Activated CD4-positive, CD25-positive, alpha-beta regulatory T cell (primary cell): ENCODE measurements around the gene KRTAP9-6.
"Not testable (repeated sequence)": the region's sequence is repeated elsewhere in the genome, so short reads cannot be mapped to it uniquely, and the experiment has no call there.

Experiments
- DNase-seq, 4 experiments: peaks; one replicate each; lab custom pipeline; 2025; lab: John Stamatoyannopoulos, UW

Gene KRTAP9-6

DNA sequence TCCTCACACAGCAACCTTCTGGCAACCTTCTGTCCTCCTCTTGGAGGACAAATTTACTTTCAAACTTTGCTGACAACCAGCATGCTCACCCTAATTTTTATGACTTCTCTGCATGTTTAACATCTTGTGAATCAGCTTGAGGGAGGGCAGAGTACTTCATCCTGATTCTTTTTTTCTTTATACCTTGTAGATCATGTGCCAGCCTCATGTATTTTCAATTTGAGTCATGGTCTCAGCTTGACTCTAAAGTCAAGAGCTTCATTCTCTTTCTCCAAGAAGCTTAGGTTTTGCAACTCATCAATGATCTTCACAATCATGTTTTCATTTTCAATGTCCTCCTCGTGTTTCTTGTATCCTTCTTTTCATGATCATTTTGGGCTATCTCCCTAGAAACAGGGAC lies 6.7 kb downstream of the KRTAP9-6 start:
- no peak for DNase-seq

- not testable (repeated sequence) for DNase-seq
These were observed 10.5 kb downstream of the KRTAP9-6 start, which contains the start of gene KRTAP9-7 for GRCh38 chr17:41275648-41276190. KRTAP9-7 (plus strand) TSS chr17:41275698; CDS start chr17:41275698, 0 bp downstream.

DNA sequence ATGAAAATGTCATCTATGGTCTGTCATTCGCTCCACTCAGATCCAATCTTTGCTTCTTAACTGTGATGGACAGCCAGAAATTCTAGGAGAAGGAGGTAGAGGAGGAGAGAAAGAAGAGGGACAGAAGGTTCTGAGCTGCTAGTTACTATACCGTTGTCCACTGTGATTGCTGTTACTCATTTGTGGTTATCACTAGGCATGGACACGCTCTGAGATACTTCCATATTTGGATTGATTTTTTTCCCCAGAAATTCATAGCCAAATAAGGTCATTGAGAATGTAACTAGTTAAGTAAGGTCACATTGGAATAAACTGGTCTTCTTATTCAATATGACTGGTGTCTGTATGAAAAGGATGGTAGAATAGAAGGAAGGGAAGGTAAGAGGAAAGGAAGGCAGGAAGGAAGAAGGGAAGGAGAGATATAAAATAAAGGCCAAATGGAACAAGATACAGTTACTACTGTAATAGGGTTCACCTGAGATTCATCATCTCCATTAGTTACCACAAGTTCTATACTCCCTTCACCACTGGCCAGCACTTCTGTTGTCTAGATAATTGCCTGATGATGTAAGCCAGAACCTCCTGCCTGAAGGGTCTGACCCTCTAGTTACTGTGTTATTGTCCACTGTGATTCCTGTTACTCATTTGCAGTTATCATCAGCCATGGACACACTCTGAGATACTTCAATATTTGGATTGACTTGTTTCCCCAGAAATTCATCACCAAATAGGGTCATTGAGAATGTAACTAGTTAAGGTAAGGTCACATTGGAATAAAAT lies 13.2 kb downstream of the KRTAP9-6 start:
- no peak for DNase-seq

DNA sequence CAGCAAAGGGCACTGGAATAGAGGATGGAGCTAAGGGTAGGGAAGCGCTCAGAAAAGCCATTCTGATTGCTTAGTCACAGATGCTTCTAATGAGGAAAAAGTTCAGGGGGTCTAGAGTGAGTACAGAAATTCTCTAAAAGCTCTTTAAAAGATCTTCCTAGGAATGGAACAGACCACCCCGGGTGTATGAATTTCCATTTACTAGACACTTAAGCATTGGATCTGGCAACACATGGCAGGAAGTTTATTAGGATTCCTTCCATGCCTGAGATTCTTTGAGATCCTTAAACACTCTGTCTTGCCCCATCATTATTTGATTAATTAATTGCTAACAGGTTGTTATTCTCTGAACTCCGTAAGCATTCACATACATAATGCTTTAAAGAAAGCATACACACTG lies 18.9 kb downstream of the KRTAP9-6 start:
- DNase-seq: no peak

DNA sequence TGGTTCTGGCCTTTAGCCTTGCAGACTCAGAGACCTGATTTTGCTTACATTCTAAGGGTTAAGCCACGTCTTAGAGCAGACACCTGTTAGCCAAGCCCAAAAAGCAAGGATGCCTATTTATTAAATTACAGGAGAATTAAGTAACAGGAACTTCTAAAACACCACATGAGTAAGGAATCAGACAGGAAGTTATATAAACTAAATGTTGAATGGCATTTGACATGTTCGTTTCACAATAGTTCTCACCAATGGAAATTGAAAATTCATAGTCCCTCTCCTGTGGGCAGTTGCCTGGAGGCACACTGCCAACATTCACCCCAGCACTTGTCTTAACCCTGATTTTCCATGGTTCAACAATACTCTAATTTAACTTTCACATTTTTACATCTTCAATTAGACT lies 19.4 kb downstream of the KRTAP9-6 start:
- DNase-seq: no peak

GRCh38 chr17:41287050-41287449 lies 21.9 kb downstream of the KRTAP9-6 start:
- DNase-seq: no peak

DNA sequence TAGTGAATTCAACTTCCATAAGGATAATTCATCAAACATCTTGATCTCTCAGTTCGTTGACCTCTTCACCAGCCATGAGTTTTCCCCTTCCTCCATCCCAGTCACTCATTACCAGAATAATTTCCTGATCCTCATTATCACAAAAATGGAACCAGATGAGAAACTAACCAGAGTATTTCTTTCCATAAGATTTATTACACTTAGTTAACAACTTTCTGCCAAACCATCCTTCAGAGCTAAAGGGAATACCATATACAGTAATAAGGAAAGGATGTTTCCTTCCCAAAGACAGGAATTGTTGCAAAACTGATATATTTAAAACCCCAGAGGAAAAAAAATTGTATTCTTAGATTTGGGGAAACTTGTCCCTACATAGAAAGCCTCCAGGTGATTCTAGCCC lies 28.8 kb downstream of the KRTAP9-6 start:
- DNase-seq: no peak

DNA sequence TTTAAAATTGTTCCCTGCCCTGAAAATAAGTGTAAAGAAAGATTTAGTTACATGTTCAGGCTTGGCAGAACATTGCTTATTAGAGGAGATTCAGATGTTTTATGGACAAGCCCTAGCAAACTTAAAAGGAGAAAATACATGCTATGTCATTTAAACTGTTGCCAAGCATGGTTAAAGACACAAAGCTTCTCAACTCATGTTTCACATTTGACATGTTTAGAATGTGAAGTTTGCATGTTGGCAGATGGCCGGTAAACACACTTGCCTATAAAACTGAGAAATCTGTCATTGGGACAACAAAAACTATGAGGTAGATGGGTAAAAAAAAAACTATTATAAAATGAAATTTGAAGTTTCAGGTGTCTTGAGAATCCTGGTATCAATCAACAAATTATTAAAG lies 31.7 kb downstream of the KRTAP9-6 start:
- no peak for DNase-seq

DNA sequence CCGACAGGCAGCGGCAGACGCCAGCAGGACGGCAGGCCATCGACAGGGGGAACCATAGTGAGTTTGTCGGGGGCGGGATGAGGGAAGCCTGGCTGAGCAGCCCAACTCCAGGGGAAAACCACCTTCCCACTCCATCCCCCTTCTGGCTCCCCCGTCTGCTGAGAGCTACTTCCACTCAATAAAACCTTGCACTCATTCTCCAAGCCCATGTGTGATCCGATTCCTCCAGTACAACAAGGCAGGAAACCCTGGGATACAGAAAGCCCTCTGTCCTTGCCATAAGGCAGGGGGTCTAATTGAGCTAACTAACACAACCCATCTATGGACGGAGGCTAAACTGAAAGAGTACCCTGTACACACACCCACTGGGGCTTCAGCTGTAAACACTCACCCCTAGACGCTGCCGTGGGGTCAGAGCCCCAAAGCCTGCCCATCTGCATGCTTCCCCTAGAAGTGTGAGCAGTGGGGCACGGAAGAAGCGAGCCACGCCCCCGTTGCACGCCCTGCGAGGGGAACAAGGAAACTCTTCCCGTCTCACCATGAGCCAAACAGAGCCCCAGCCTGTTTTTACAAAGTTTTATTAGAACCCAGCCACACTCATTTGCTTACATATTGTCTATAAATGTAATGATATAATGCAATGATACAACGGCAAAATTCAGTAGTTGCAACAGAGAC lies 33.4 kb downstream of the KRTAP9-6 start:
- DNase-seq: no peak

DNA sequence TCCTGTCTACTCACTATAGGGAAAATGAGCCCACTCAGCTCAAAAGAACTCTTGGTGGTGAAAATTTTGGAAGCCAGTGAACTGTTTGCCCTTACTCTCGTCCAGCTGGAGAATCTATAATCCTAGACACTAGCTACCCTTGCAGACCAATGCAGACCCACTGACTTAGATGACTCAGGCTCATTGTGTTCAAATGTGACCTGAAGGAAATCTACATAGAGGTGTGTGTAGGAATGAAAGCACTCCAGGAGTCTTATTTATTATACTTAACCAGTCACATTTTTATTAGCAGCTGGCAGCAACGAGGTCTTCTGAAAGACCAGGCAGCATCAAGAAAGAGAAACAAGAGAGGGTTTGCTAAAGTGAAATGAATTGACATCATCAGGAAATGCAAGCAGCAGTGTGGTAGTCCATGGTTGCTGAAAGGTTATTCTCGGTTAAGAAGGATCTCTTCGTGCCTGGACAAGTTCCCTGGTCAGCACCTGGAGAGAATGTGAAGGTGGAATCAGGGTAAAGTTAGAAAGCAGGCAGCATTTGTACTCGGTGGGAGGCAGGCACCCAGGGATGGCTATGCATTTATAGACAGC lies 36.1 kb downstream of the KRTAP9-6 start:
- DNase-seq: no peak

- no peak for DNase-seq
These were observed 37.0 kb downstream of the KRTAP9-6 start, which contains the start of gene KRTAP29-1 for GRCh38 chr17:41301916-41302901. KRTAP29-1 (minus strand) TSS chr17:41302851; CDS start chr17:41302851, 0 bp downstream.

DNA sequence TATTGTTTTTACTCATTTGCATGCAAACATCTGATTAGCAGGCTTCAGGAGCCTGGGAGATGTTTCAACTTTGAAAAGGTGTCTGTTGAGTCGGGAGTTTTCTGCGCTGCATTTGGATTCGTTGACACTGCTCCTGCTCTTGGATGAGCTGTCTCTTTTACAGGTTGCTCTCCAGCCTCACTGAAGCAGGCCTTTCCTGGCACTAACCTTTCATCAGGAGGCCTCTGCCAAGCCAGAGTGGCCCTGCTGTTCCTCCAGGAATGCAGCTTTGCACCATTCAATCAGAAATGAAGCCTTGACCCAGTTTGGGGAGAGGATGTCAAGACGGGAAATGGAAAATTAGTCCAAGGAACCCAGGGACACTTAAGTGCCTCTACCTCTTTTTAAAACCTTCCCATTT lies 37.8 kb downstream of the KRTAP9-6 start:
- no peak for DNase-seq

- no peak for DNase-seq
These were observed 38.9 kb downstream of the KRTAP9-6 start for GRCh38 chr17:41304091-41304490.

GRCh38 chr17:41307647-41308046 lies 42.5 kb downstream of the KRTAP9-6 start:
- no peak for DNase-seq

DNA sequence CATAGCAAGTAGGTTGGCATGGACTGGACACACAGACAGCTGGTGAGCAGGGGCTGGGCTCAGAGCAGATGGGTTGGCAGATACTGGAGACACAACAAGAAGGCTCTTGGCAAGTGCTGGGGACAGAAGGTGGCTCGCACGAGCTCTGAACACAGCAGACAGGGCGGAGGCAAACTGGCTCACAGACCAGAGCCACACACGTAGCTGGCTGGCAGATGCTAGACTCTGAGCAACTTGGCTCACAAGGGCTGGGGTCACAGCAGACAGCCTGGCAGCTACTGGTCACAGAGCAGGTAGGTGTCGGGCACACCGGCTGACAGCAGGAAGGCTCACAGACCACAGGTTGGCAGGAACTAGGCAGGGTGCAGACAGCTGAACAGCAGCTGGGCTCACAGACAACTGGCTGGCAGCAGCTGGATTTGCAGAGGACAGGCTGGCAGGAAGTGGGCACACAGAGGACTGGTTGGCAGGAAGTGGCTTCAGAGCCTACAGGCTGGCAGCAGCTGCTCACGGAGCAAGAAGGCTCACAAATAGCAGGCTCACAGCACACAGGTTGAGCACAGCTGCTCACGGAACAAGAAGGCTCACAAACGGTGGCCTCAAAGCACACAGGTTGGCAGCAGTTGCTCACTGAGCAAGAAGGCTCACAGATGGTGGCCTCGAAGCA lies 43.2 kb downstream of the KRTAP9-6 start:
- DNase-seq: peak in 2 of 4 experiments; percentile 78 to 79

DNA sequence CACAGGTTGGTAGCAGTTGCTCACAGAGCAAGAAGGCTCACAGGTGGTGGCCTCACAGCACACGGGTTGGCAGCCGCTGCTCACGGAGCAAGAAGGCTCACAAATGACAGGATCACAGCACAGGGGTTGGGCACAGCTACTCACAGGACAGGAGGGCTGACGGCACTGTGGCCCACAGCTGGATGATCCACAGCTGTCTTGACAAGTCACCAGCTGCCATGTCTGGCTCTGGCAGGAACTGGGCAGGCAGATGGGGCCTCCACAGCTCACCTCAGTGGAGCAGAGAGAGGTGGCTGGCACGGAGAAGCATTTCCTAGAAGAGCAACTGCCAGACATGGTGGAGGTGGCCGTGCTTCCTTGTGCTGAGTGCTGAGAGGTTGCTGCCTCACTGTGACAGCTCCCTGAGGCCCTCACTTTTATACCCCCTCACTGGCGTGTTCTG lies 43.8 kb downstream of the KRTAP9-6 start, which contains the start of gene KRTAP16-1:
KRTAP16-1 (minus strand) TSS at position 392 of the 442 bp plus-strand sequence; CDS start at position 336, 56 bp downstream.
- peak in 2 of 4 experiments; percentile 54 to 57 for DNase-seq

GRCh38 chr17:41311111-41311510 lies 45.9 kb downstream of the KRTAP9-6 start:
- no peak for DNase-seq

- DNase-seq: no peak
These were observed 50.1 kb downstream of the KRTAP9-6 start, which contains the start of gene KRTAP17-1 for GRCh38 chr17:41315204-41315794. KRTAP17-1 (minus strand) TSS chr17:41315710; CDS start chr17:41315650, 60 bp downstream.
